ENCODE data around the gene ART4.
A peak's percentile ranks its signal among the peaks of the same experiment; 100 is the strongest.

Gene ART4

DNA sequence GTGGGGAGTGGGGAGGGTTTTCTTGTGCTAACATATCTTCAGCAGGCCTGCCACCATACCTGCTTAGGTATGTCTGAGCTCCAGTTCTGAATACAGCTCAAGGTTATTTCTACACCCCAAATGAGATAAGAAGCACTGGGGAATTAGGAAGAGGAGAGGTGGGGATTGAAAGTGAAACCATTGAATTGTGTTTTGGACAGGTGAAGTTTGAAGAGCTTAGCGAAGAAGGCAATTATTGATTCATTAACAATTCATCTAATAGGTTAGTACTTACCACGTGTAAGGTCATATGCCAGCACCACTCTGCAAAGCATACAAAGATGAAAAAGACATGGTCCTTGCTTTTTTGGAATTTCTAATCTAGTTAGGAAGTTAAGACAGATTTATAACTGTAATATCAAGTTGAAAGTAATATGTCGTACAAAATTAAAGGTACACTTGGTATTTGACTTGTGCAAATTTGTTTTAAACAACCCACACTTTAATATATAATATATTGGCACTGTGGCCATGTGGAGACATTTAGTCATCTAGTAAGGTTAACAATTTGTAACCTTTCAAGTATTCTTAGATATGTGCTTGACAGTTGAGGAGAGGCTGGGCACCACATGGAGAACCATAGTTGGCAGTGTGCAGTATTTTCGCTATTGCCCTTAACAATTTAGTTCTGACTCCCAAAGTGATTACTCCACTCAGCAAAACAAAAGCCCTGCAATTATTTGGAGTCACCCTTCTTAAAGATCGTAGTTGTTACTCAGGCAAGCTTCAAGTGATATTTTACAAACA, 33.0 kb downstream of the ART4 start:
- DNase-seq, result no peak

DNA sequence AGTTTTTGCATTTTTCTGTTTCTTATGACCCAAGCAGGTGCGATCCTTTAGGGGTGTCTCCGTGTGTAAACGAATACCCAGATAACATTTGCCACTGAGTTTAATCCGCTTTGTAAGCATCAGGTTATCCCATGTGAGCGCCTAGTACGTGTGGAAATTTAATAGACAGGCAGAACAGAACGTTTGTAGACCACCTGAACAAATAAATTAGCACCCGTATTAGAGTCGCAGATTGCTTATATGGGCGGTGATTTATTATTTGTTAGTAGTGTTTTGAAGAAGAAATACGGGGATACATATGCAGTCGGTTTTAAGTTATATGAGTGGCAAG, 39.5 kb downstream of the ART4 start:
- DNase-seq, result no peak

DNA sequence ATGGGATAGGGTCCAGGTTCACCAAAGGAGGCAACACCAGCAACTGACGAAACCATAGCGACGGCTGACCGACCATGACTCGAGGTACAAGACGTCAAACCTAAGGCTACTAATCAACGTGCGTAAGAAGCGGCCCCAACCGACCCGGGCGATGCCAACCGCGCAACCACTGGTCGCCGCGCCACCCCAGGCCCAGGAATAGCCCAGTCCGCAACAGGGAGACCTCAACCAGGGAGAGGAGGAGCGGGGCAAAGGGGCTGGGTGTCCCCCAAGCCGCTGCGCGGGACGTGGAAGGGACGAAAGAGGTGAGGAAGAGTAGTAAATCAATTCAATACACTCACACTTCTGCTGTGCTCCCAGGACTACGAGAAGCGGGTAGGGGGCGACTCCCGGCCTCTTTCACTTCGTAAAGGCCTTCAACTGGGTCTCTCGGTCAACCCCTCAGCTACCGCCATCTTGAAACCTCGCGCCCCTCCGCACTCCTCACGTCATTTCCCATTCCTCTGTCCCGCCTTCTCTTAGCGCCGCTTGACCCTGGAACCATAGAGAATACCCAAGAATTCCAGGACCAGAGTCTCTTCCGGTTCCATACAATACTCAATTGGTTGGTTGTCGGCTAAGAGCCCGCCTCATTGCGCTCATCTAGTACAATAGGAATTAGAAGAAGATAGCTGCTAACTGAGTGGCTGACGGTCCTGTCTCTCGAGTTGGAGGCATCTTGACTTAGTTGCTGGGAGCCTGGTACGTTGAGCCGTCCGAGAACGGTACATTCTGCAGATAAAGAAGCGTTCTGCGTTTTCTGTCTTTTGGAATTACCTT, 40.1 kb downstream of the ART4 start, which contains the start of the genes C12orf60 and WBP11:
Gene C12orf60 (plus strand): TSS at position 660 of the 819 bp plus-strand sequence. CDS start 19,266 bp downstream, outside the sequence.
Gene WBP11 (minus strand): TSS at position 468 of the 819 bp plus-strand sequence. CDS start 2,095 bp downstream, outside the sequence.
- peak; percentile 89 to 93 for DNase-seq

DNA sequence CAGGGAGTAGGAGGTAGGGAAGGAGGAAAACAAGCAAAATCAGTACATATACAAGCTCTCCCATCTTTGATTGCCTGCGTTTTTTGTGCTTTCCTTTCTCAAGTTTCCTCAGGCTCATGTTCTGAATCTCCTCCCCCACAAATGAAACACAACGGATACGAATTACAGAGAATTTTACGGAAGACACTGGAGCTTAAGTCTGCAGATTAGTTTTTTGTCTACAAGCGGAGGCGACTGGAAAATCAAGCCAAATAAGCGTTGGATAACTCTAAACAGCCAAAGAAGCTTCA, 40.7 kb downstream of the ART4 start:
- DNase-seq, result no peak

DNA sequence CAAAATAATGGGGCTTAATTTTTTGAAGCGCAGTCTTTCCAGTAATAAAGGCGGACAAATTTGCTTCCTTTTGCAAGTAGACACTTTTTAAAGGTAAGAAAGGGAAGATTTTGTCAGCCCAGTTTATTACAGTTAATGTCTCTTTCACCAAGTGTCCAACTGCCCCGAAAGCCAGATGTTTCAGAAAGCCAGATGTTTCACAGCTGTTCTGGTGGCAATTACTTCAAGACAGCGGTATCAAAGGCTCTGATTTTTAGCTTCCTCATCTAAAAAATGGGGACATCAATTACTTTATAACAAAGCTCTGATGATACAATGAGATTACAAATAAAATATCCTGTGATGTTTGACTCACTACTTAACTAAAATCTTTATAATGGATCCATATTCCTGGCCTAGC, 41.1 kb downstream of the ART4 start:
- DNase-seq, result no peak

DNA sequence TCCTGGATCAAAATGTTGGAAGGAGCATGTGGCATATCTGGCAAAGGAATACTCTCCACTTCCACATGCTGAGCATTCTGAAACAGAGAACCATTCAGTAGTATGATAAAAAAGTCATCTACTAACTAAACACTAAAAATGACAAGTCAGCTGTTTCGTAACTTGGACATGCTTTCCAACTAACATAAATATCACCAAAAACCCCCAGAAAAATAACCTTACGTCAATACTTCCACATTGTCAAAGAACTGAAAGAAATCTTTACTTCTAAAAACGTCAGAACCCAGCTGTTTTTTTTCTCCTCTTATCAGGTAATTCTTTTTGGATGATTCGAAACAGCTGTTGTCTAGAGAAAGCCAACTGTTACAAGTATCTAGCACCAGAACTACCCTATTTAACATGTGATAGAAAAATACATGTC, 48.3 kb downstream of the ART4 start:
- DNase-seq, result no peak

DNA sequence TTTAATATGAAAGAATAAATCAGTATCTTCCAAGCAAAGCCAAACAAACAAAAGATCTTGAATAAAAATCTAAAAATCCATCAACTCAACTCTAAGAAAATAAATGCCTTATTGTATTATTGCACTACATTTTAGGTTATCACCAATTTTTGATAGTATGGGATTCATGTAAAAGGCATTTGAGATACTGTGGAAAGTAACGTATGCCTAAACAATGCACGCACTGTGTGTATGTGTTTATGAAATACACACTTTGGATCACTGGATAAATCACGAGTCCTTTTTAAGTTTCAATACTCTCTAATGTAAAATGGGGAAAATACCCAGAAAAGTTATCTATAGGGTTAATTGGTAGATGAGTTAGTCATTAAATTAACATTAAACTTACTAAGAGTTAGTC, 57.8 kb downstream of the ART4 start:
- no peak for DNase-seq

DNA sequence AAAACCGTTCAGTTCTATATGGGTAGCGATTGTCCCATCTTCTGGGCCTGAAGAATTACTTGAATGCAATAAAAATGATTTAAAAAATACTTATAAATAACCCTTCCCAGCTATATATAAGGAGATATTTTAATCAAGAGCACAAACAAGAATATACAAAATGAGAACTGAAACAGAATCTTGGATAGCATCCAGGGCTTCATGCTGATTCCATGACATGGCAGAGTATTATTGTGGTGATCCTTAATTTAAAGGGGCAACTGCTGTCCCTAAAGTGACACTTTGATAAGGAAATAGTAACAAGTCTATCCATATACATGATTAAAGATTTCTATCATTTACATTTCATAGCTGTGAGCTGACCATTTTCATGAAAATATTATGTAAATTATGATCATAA, 58.9 kb downstream of the ART4 start:
- no peak for DNase-seq

DNA sequence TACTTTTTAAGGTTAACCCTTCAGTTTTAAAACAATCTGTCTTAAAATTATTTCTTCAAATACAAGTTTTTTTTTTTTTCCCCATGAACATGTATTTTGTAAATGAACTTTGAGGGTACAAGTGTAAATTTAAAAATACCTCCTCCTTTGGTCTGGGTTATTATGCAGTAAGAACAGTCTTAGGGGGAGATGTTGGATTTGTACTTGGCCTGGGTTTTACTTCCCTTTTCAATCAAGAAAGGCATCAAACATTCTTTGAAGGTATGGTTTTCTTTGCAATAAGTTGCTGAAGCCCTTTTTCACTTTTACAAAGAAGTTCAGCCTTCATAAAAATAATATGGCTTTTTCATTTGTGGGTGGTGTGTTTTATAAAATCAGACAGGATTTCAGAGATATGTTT, 60.6 kb downstream of the ART4 start:
- no peak for DNase-seq

DNA sequence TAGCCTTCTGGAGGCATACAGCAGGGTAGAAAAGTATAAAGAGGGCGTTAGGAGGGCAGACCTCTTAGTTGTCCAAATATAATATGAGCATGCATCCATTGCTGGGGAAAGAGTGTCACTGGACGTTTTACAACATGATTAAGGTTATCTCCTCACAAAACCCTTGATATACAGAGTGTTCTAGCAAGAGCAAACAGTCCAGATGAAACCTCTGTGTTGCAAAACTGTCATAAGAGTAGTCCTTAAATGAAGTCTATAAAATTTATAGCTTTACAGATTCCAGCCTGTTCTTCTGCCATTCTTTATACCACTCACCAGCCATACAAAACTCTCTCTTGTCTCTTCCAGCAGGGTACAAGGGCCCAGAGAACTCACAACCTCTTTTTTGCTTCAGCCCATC, 61.8 kb downstream of the ART4 start:
- DNase-seq, result no peak

DNA sequence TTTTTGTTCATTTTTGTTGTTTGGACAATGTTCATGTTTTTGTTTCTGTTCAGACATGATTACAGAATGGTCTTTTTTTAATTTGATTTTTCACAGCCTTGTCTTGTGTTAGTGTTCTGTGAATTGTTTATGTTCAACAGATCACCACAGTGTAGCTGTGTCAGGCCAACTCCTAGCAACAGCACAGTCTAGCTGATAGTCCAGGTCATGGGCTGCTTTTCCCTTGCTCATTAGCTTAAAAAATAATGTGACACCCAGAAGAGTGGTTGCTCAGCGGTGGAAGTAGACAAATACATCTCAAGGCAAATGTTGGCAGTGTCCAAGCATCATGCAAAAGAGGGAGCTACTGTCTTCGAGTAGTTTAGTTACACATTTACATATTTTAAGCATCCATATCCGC, 62.5 kb downstream of the ART4 start:
- no peak for DNase-seq

DNA sequence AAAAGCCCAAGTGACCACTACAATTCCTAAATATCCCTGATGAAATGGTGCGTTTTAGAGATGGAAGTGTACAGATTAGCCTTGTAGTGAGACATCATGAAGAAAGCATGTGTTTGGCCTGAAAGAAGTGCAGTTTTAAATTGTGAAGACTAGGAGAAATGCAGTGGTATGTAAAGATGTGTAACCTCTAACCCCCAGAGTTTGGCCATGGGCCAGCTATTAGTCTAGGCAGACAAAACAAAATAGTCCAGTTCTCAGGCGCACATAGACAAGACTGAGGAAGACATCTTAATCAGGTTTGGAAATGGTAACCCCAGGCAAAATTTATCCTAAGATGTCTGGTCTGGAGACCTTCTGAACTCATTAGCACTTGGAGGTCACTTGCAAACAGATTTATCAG, 63.5 kb downstream of the ART4 start:
- no peak for DNase-seq

DNA sequence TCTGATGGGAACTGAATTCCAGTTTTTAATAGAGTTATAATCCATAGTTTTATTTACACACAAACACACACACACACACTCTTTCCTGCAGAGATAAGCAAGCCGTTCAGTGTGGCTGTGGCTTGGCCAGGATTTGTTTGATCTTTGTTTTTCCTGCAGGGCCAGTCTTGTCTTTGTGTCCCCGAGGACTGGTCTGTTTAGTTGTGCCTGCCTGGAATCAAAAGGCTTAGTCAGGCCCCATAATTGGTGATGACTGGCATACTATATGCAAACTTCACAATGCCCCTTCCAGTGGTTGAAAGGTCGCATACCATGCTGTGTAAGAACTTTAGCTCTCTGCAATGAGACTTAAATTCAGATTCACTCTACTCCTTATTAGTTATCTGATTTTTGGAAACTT, 66.1 kb downstream of the ART4 start:
- DNase-seq, result no peak

DNA sequence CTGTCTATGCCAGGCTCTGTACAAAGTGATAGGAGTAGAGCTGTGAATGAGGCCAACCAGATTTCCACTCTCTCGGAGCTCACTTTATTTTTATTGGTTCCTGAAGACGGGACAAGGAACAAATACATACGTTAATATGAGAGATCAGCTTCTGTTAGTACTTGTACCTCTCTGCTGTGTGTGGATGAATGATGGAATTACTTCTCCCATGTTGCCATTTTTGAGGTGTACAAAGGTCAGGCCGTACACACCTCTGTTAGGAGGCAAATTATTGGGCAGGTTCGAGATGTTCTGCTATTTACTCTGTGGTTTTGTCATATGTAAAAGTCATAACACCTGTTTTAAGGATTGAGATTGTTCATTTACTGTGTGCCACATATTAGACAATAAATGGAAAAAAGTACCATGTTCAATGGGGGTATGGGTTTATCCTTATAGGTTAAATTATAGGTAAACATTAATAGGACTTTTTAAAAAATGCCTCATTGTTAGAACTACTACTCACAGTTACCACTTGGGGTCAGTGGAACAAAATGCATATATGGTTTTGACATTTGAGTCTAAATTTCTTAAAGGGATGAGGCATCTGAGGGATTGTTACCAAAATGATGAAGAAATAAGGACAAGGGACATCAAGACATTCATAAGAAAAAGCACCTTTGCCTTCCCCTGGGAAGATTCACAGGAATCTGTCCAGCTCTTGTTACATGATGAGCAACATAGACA, 66.9 kb downstream of the ART4 start:
- no peak for DNase-seq

DNA sequence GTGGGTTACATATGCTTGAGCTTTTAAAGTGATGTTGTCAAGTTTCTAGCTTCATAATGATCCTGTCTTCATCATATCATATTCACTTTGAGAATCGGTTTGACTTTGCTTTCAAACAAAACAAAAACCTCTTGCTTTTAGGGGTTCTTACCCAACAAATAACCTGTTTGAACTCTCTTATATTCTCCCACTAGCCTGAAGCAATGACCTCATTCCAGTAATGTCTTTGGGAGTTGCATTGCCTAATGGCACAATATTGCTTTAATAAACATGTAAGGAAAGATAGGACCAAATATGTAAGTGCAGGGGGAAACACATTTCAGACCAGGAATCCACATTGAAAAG, 67.7 kb downstream of the ART4 start:
- DNase-seq, result no peak

Data from SHP77 (cell line).